ENCODE results near the gene PRELID1.

GRCh38 chr5:177310757-177311391 lies 7.3 kb downstream of the PRELID1 start:
- TF ChIP-seq POLR2A (IDR thresholded peaks at IDR 0.05) (no peak), CTCF (IDR thresholded peaks at IDR 0.05) (no peak)
